ENCODE data around the gene CTIF.

CTIF gene

GRCh38 chr18:48852794-48853193 lies 314.0 kb downstream of the CTIF start:
- TF ChIP-seq CTCF (IDR thresholded peaks at IDR 0.05; ENCODE audit: insufficient read depth, low read depth, low read length, missing control alignments): no peak
- DNase-seq (ENCODE audit: low read depth): no peak
- H3K4me3 ChIP-seq (ENCODE audit: low read depth, low read length): no peak overlapping the region

GRCh38 chr18:48853588-48853987 lies 314.8 kb downstream of the CTIF start:
- no peak overlapping the region for H3K4me3 ChIP-seq (ENCODE audit: low read depth, low read length)
- TF ChIP-seq CTCF (IDR thresholded peaks at IDR 0.05; ENCODE audit: insufficient read depth, low read depth, low read length, missing control alignments): no peak
- DNase-seq (ENCODE audit: low read depth): no peak

- DNase-seq (ENCODE audit: low read depth): no peak
- no peak overlapping the region for H3K4me3 ChIP-seq (ENCODE audit: low read depth, low read length)
- no peak for TF ChIP-seq CTCF (IDR thresholded peaks at IDR 0.05; ENCODE audit: insufficient read depth, low read depth, low read length, missing control alignments)
Observed at GRCh38 chr18:48854780-48855179, 315.9 kb downstream of the CTIF start.

GRCh38 chr18:48855422-48856377 lies 316.9 kb downstream of the CTIF start:
- no peak overlapping the region for H3K4me3 ChIP-seq (ENCODE audit: low read depth, low read length)
- peak; percentile 29 for DNase-seq (ENCODE audit: low read depth)
- TF ChIP-seq CTCF (IDR thresholded peaks at IDR 0.05; ENCODE audit: insufficient read depth, low read depth, low read length, missing control alignments): no peak

GRCh38 chr18:48857023-48857694 lies 318.3 kb downstream of the CTIF start:
- no peak for TF ChIP-seq CTCF (IDR thresholded peaks at IDR 0.05; ENCODE audit: insufficient read depth, low read depth, low read length, missing control alignments)

GRCh38 chr18:48858676-48859075 lies 319.8 kb downstream of the CTIF start:
- DNase-seq (ENCODE audit: low read depth): no peak
- no peak overlapping the region for H3K4me3 ChIP-seq (ENCODE audit: low read depth, low read length)
- TF ChIP-seq CTCF (IDR thresholded peaks at IDR 0.05; ENCODE audit: insufficient read depth, low read depth, low read length, missing control alignments): no peak

More at GRCh38 chr18:48857023-48857694, 318.3 kb downstream of the CTIF start:
- DNase-seq (ENCODE audit: low read depth): no peak
- H3K4me3 ChIP-seq (ENCODE audit: low read depth, low read length): no peak overlapping the region
